Embryonic facial prominence (tissue), 1 donor: ENCODE results near the gene RABL6.
"Not testable (repeated sequence)": the region's sequence is repeated elsewhere in the genome, so short reads cannot be mapped to it uniquely, and the experiment has no call there.

ENCODE experiments used
- DNase-seq: peaks from one replicate; pipeline ENCODE4 v3.0.0-alpha.2; 2016; ENCODE audit errors: extremely low spot score

Gene RABL6, protein sequence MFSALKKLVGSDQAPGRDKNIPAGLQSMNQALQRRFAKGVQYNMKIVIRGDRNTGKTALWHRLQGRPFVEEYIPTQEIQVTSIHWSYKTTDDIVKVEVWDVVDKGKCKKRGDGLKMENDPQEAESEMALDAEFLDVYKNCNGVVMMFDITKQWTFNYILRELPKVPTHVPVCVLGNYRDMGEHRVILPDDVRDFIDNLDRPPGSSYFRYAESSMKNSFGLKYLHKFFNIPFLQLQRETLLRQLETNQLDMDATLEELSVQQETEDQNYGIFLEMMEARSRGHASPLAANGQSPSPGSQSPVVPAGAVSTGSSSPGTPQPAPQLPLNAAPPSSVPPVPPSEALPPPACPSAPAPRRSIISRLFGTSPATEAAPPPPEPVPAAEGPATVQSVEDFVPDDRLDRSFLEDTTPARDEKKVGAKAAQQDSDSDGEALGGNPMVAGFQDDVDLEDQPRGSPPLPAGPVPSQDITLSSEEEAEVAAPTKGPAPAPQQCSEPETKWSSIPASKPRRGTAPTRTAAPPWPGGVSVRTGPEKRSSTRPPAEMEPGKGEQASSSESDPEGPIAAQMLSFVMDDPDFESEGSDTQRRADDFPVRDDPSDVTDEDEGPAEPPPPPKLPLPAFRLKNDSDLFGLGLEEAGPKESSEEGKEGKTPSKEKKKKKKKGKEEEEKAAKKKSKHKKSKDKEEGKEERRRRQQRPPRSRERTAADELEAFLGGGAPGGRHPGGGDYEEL

GRCh38 chr9:136807281-136808074, at the start of gene RABL6:
TSS of gene RABL6 (plus strand) at chr9:136807948. CDS start at chr9:136808197, 249 bp downstream.
- no peak for DNase-seq

GRCh38 chr9:136759001-136759400, 48.7 kb upstream of the RABL6 start:
- DNase-seq = no peak

- DNase-seq = no peak
Observed at GRCh38 chr9:136759436-136760325, 48.1 kb upstream of the RABL6 start.

GRCh38 chr9:136760424-136760823, 47.3 kb upstream of the RABL6 start:
- no peak for DNase-seq

- DNase-seq = not testable (repeated sequence)
Observed at GRCh38 chr9:136760834-136761544, 46.8 kb upstream of the RABL6 start.

GRCh38 chr9:136761545-136761981, 46.2 kb upstream of the RABL6 start:
- DNase-seq = no peak

- no peak for DNase-seq
Observed at GRCh38 chr9:136762221-136762691, 45.5 kb upstream of the RABL6 start.

- DNase-seq = no peak
Observed at GRCh38 chr9:136762915-136763648, 44.7 kb upstream of the RABL6 start.

DNA sequence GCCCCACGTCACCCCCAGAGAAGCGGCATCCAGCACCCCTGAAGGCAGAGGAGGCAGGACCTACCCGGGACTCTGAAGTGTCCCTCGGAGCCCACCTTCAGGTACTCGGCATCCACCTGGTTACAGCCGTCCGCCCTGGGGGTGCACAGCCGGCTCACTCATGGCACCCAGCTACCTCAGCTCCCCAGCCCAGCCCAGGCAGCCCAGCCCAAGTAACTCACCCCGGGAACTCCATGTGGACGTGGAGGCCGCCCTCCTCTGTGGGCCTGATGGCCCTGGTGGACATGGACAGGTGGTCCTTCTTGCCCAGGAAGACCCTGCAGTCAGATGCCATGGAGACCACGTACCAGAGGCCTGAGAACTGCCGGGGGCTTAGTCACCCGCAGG, 44.1 kb upstream of the RABL6 start:
- DNase-seq = no peak

GRCh38 chr9:136764301-136764891, 43.4 kb upstream of the RABL6 start, which contains the start of gene LCN15:
TSS of gene LCN15 (minus strand) at chr9:136764518. CDS start at chr9:136764488, 30 bp downstream.
- no peak for DNase-seq

DNA sequence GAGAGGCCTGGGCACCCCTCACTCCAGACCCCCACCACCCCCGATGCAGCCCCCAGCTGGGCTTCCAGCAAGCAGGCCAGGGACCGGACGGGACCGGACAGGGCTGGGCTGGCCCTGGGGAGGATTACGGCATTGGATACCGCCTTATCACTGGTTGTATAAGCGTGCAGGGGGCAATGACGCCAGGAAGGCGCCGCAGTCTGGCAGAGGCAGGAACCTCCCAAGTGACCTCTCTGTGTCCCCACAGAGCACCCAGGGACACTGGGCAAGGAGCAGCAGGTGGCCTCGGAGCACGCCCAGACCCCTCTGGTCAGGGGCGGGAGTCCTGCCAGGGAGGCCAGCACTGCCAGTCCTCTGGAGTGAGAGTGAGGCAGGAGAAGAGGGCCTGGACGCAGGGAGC, 42.7 kb upstream of the RABL6 start:
- no peak for DNase-seq

- DNase-seq = not testable (repeated sequence)
Observed at GRCh38 chr9:136765745-136766409, 41.9 kb upstream of the RABL6 start.

DNA sequence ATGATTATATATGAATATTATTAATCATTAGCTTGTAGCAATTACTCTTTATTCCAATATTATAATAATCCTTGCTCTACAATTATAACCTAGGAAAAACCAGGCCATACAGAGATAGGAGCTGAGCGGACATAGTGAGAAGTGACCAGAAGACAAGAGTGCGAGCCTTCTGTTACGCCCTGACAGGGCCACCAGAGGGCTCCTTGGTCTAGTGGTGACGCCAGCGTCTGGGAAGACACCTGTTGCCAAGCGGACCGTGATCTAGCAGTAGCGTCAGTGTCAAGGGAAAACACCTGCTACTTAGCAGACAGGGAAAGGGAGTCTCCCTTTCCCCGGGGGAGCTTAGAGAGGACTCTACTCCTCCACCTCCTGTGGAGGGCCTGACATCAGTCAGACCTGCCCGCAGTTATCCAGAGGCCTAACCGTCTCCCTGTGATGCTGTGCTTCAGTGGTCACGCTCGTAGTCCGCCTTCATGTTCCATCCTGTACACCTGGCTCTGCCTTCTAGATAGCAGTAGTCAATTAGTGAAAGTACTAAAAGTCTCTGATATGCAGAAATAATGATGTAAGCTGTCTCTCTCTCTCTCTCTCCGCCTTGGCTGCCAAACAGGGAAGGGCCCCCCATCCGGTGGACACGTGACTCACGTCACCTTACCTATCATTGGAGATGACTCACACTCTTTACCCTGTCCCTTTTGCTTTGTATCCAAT, 41.2 kb upstream of the RABL6 start:
- not testable (repeated sequence) for DNase-seq

DNA sequence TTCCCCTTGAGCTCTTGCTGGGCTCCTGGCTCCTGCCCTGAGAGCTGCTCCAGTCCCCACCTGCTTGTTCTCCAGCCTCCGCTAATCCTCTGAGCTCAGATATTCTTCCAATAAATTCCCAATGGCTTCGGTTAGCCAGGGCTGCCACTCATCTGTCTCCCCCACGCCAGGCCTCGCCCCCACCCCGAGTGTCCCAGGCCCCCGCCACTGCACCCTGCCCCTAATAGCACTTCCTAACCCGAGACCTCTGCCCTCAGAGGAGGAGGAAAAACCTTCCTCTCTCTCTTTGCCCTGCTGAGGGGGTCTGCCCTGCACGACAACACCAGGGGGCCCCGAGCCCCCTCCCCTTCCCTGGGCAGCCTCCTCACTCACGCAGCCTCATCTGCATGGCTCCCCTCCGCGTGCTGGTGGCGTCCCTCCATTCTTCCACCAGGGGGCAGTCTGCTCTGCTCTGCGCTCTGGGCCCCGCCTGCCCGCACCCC, 38.0 kb upstream of the RABL6 start:
- no peak for DNase-seq

GRCh38 chr9:136771907-136772415, 35.8 kb upstream of the RABL6 start:
- DNase-seq = no peak

DNA sequence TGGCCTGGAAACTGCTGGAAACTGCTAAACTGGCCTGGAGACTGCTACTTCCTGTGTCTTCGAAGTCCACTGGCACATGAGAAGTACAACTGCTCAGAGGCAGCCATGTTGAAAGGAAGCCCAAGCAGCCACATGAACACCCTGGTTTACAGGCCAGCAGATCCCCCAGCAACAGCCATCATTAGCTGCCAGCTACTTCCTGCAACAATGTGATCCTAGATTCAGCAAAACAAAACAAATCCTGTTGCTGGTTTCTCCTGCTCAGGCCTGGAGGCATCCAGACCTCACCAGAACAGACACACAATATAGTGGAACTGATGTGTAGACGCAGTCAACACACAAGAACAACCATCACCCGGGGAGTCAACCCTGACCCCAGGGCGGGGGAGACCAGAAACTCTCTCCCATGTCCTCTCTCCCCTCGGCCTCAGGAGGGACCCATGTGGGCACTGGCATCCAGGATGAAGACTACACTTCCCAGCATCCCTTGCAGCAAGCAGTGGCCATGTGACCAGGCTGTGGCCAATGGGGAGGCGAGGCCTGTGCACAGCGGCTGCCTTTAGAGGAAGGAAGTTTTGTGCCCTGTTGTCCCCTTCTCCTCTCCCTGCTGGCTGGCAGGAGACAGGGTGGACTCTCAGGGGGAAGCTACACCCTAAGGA, 34.2 kb upstream of the RABL6 start:
- DNase-seq = no peak
